HEK293 (cell line): ENCODE results near the gene KLHDC10.

Source experiments
- CTCF ChIA-PET: fragments of 350-600 bp; formaldehyde crosslinking; extraction: SDS; loops from one replicate; lab custom pipeline; 2021; ENCODE audit warnings: antibody characterized with exemption; lab: Yijun Ruan, JAX
- POLR2A ChIA-PET: fragments of 300-600 bp; formaldehyde crosslinking; extraction: SDS; loops from one replicate; lab custom pipeline; 2020; ENCODE audit warnings: antibody characterized with exemption, inconsistent platforms; lab: Yijun Ruan, JAX
- H3K27ac ChIP-seq: fragments of 200-500 bp; sonication (Bioruptor generic); 2 replicates; pipeline ENCODE4 v1.5.1; 2014; ENCODE audit warnings: low read depth, low read length, control low read depth, inconsistent platforms; ENCODE audit errors: extremely low read depth
- H3K36me3 ChIP-seq, 2 experiments: fragments of 200-500 bp in 1 of 2; sonication (Bioruptor generic) in 1 of 2; 1 replicate in 1 of 2; 2 replicates in 1 of 2; pipeline ENCODE4 v1.5.1; 2014 to 2017; ENCODE audit warnings: inconsistent platforms in 2 of 2, low read length in 2 of 2; ENCODE audit not compliant: control insufficient read depth in 2 of 2, insufficient read depth in 1 of 2
- H3K4me1 ChIP-seq: fragments of 200-500 bp; sonication (Bioruptor generic); 2 replicates; pipeline ENCODE4 v1.5.1; 2014; ENCODE audit warnings: mild to moderate bottlenecking, low read length, inconsistent platforms; ENCODE audit not compliant: control insufficient read depth, insufficient read depth
- H3K4me3 ChIP-seq: 2 replicates; pipeline ENCODE4 v1.5.1; 2011; ENCODE audit warnings: low read depth, mild to moderate bottlenecking, control low read depth, low read length, moderate library complexity
- H3K9me3 ChIP-seq: fragments of 200-500 bp; sonication (Bioruptor generic); 2 replicates; pipeline ENCODE4 v1.5.1; 2014; ENCODE audit warnings: low read depth, low read length, inconsistent platforms; ENCODE audit not compliant: control insufficient read depth, insufficient read depth
- GLIS1 ChIP-seq: fragments of 450-650 bp; formaldehyde crosslinking; IDR thresholded peaks from 2 replicates; pipeline ENCODE4 v1.5.1; 2016; ENCODE audit warnings: missing biosample characterization, missing genetic modification characterization
- PRDM1 ChIP-seq: fragments of 450-650 bp; formaldehyde crosslinking; IDR thresholded peaks from 2 replicates; pipeline ENCODE4; 2016; ENCODE audit warnings: missing biosample characterization, missing genetic modification characterization
- RBAK ChIP-seq: fragments of 450-650 bp; formaldehyde crosslinking; IDR thresholded peaks from 2 replicates; pipeline ENCODE4 v1.5.1; 2016; ENCODE audit warnings: missing biosample characterization, missing genetic modification characterization
- TCF7L2 ChIP-seq: IDR thresholded peaks from 2 replicates; pipeline ENCODE4 v1.6.1; 2011; ENCODE audit warnings: low read depth, mild to moderate bottlenecking, inconsistent platforms, low read length, moderate library complexity, borderline replicate concordance
- ZNF169 ChIP-seq: fragments of 450-650 bp; formaldehyde crosslinking; IDR thresholded peaks from 2 replicates; pipeline ENCODE4 v1.5.1; 2016; ENCODE audit warnings: missing biosample characterization, missing genetic modification characterization
- ZNF292 ChIP-seq: fragments of 450-650 bp; formaldehyde crosslinking; IDR thresholded peaks from 2 replicates; pipeline ENCODE4 v1.5.1; 2016; ENCODE audit warnings: low read depth, missing biosample characterization, missing genetic modification characterization, borderline replicate concordance
- ZNF529 ChIP-seq: fragments of 450-650 bp; formaldehyde crosslinking; IDR thresholded peaks from 2 replicates; pipeline ENCODE4 v1.5.1; 2017; ENCODE audit warnings: missing genetic modification characterization, missing biosample characterization; ENCODE audit not compliant: insufficient replicate concordance
- ZNF76 ChIP-seq: fragments of 450-650 bp; formaldehyde crosslinking; IDR thresholded peaks from 2 replicates; pipeline ENCODE4; 2016; ENCODE audit warnings: low read depth, missing biosample characterization, missing genetic modification characterization, borderline replicate concordance
- TF ChIP-seq, protein P1 (sequence below): fragments of 450-650 bp; formaldehyde crosslinking; conservative IDR thresholded peaks from 2 replicates; pipeline ENCODE4 v1.5.1; 2016; ENCODE audit warnings: low read depth, missing biosample characterization, missing genetic modification characterization
- TF ChIP-seq, protein P2 (sequence below): fragments of 450-650 bp; formaldehyde crosslinking; IDR thresholded peaks from 2 replicates; pipeline ENCODE4; 2016; ENCODE audit warnings: missing biosample characterization, missing genetic modification characterization
- TF ChIP-seq, protein P3 (sequence below): fragments of 450-650 bp; formaldehyde crosslinking; IDR thresholded peaks from 2 replicates; pipeline ENCODE4 v1.5.1; 2016; ENCODE audit warnings: missing biosample characterization, missing genetic modification characterization, low read depth
- TF ChIP-seq, protein P4 (sequence below): fragments of 450-650 bp; formaldehyde crosslinking; IDR thresholded peaks from 2 replicates; pipeline ENCODE4 v1.5.1; 2016; ENCODE audit warnings: missing biosample characterization, missing genetic modification characterization
- TF ChIP-seq, protein P5 (sequence below): fragments of 450-650 bp; formaldehyde crosslinking; IDR thresholded peaks from 2 replicates; pipeline ENCODE4 v1.5.1; 2016; ENCODE audit warnings: missing biosample characterization, missing genetic modification characterization
- TF ChIP-seq, protein P6 (sequence below): fragments of 450-650 bp; formaldehyde crosslinking; IDR thresholded peaks from 2 replicates; pipeline ENCODE4 v1.5.1; 2016; ENCODE audit warnings: missing biosample characterization, missing genetic modification characterization

KLHDC10 gene

DNA sequence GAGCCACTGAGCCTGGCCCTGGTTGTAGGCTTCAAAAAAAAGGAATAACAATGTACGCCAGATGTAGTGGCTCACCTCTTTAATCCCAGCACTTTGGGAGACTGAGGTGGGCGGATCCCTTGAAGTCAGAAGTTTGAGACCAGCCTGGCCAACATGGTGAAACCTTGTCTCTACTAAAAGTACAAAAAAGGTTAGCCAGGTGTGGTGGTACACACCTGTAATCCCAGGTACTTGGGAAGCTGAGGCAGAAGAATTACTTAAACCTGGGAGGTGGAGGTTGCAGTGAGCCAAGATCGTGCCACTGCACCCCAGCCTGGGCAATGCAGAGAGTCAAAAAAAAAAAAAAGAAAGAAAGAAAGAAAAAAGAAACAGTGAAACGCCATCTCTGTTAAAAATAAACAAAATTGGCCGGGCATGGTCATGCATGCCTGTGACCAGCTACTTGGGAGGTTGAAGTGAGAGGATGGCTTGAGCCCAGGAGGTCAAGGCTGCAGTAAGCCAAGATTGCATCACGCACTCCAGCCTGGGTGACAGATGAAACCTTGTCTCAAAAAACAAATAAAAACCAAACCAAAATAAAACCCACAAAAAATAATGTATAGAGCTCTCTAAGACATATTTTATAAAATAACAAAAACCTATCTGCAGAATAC is 4.7 kb upstream of the KLHDC10 start (continued):
- peak; percentile 63 for TF ChIP-seq GLIS1 (tag by site-specific recombination)
- TF ChIP-seq, protein P1, sequence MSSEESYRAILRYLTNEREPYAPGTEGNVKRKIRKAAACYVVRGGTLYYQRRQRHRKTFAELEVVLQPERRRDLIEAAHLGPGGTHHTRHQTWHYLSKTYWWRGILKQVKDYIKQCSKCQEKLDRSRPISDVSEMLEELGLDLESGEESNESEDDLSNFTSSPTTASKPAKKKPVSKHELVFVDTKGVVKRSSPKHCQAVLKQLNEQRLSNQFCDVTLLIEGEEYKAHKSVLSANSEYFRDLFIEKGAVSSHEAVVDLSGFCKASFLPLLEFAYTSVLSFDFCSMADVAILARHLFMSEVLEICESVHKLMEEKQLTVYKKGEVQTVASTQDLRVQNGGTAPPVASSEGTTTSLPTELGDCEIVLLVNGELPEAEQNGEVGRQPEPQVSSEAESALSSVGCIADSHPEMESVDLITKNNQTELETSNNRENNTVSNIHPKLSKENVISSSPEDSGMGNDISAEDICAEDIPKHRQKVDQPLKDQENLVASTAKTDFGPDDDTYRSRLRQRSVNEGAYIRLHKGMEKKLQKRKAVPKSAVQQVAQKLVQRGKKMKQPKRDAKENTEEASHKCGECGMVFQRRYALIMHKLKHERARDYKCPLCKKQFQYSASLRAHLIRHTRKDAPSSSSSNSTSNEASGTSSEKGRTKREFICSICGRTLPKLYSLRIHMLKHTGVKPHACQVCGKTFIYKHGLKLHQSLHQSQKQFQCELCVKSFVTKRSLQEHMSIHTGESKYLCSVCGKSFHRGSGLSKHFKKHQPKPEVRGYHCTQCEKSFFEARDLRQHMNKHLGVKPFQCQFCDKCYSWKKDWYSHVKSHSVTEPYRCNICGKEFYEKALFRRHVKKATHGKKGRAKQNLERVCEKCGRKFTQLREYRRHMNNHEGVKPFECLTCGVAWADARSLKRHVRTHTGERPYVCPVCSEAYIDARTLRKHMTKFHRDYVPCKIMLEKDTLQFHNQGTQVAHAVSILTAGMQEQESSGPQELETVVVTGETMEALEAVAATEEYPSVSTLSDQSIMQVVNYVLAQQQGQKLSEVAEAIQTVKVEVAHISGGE (tag by site-specific recombination): no peak
- no peak for TF ChIP-seq ZNF76 (tag by site-specific recombination)
- TF ChIP-seq ZNF169 (tag by site-specific recombination): no peak
- TF ChIP-seq, protein P2, sequence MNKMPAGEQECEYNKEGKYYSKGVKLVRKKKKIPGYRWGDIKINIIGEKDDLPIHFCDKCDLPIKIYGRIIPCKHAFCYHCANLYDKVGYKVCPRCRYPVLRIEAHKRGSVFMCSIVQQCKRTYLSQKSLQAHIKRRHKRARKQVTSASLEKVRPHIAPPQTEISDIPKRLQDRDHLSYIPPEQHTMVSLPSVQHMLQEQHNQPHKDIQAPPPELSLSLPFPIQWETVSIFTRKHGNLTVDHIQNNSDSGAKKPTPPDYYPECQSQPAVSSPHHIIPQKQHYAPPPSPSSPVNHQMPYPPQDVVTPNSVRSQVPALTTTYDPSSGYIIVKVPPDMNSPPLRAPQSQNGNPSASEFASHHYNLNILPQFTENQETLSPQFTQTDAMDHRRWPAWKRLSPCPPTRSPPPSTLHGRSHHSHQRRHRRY (tag by site-specific recombination): no peak
- TF ChIP-seq, protein P3, sequence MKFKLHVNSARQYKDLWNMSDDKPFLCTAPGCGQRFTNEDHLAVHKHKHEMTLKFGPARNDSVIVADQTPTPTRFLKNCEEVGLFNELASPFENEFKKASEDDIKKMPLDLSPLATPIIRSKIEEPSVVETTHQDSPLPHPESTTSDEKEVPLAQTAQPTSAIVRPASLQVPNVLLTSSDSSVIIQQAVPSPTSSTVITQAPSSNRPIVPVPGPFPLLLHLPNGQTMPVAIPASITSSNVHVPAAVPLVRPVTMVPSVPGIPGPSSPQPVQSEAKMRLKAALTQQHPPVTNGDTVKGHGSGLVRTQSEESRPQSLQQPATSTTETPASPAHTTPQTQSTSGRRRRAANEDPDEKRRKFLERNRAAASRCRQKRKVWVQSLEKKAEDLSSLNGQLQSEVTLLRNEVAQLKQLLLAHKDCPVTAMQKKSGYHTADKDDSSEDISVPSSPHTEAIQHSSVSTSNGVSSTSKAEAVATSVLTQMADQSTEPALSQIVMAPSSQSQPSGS (tag by site-specific recombination): no peak
- TF ChIP-seq, all 188 proteins: peak for 2

DNA sequence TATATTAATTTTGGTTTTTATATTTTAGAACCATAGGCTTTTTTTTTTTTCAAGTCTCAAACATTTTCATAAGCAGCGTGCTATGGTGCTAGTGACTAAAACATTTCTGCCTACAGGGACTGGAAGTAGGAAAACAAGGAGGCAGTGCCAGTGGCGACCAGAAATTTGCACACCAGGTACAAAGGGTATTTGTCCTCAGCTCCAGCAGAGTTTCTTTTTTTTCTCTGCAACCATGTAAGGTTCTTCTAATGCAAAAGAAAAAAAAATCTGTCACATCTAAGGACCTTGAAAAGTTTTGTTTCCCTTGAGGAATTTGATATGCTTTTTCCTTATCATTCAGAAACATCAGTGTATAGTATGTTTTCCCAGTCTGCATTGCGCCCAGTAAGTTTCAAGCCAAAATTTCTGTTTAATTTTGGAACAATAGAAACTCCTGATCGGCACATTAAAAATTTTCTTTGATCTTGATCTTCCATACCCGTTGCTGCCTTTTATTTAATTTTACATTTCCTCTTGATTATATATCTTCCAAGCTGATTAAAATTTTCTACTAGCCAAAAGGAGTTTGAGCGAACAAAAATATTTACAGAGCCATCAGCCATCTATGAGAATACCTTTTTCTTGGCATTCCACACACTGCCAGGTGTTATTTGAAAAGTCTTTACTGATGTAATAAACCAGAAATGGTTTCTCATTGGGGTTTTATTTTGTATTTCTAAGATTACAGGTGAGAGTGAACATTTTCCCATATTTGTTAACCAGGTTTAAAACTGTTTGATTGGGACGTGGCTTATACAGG is 956 bp upstream of the KLHDC10 start:
- no peak for TF ChIP-seq ZNF529 (tag by site-specific recombination)
- TF ChIP-seq, protein P4, sequence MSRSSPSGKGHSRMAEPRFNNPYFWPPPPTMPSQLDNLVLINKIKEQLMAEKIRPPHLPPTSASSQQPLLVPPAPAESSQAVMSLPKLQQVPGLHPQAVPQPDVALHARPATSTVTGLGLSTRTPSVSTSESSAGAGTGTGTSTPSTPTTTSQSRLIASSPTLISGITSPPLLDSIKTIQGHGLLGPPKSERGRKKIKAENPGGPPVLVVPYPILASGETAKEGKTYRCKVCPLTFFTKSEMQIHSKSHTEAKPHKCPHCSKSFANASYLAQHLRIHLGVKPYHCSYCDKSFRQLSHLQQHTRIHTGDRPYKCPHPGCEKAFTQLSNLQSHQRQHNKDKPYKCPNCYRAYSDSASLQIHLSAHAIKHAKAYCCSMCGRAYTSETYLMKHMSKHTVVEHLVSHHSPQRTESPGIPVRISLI (tag by site-specific recombination): 0 out of 2 replicates have a peak, but pooled peaks have one; percentile 13
- peak; percentile 50; the same call in 1 of the 2 replicates for TF ChIP-seq TCF7L2
- TF ChIP-seq, all 188 proteins: peak for 2
- POLR2A ChIA-PET: interaction anchor here (0.6 to 1.4 kb wide), 10 partner anchors 9 to 763 kb away, joined by 3 to 14 read pairs (median 3); partner anchors contain the start of genes KLF14 and TMEM209
- Histone ChIP-seq H3K4me1 (no peaks in the 10 kb centered on the region), H3K27ac (peak overlapping the region; percentile 68), H3K9me3 (no peaks in the 10 kb centered on the region), H3K36me3 (no peaks in the 10 kb centered on the region; a peak in 1 of 3 replicates), H3K4me3 (peak overlapping the region; percentile 81)
- CTCF ChIA-PET: interaction anchor here (0.6 to 1.1 kb wide), 4 partner anchors 16 to 257 kb away, joined by 3 to 4 read pairs (median 3); partner anchors contain the start of gene TMEM209

DNA sequence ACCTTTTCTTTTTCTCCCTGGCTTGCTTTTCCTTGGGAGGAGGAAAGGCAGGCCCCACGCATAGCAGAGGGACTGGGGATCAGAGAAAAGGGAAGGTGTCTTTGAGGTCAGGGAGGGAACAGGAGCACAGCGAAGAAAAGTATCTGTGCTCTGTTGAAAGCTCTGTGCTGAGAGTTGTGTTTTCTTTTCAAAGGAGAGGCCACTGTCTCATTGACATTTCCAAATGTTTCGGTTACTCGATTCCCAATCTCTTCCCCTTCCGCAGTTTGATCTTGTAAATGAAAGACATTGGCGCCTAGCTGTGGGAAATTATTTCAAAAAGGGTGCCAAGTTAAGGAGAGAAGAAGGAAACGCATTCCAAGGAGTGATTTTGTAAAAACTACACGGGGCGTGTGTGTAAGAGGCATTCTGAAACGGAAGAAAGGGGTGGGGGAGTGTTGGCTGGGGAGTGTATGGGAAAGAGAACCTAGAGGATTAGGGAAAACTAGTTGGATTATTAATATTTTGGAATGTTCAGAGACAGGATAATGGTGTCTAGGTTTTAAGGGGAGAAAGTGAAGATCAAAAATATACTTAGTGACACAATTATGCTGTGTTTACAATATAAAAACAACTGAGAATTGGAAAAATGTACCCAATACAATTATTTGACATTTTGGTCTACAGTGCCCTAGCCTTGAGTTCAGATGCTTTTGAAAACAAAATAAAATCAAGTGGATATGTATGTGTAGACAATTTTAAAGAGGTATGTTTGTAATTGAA is 708 bp downstream of the KLHDC10 start:
- Histone ChIP-seq H3K4me1 (peaks cover 4% of the 10 kb centered on the region; the same call in 1 of the 2 replicates), H3K9me3 (no peaks in the 10 kb centered on the region), H3K36me3 (no peaks in the 10 kb centered on the region; a peak in 1 of 3 replicates), H3K27ac (no peak overlapping the region; the same call in 1 of the 2 replicates), H3K4me3 (peak overlapping the region; percentile 90)
- POLR2A ChIA-PET: interaction anchor here (0.6 to 1.4 kb wide), 7 partner anchors 10 to 597 kb away, joined by 3 to 14 read pairs (median 5); partner anchors contain the start of gene TMEM209
- CTCF ChIA-PET: interaction anchor here (0.6 to 4.1 kb wide), 21 partner anchors 10 to 761 kb away, joined by 3 to 24 read pairs (median 3); partner anchors contain the start of gene TMEM209
- TF ChIP-seq, protein P5, sequence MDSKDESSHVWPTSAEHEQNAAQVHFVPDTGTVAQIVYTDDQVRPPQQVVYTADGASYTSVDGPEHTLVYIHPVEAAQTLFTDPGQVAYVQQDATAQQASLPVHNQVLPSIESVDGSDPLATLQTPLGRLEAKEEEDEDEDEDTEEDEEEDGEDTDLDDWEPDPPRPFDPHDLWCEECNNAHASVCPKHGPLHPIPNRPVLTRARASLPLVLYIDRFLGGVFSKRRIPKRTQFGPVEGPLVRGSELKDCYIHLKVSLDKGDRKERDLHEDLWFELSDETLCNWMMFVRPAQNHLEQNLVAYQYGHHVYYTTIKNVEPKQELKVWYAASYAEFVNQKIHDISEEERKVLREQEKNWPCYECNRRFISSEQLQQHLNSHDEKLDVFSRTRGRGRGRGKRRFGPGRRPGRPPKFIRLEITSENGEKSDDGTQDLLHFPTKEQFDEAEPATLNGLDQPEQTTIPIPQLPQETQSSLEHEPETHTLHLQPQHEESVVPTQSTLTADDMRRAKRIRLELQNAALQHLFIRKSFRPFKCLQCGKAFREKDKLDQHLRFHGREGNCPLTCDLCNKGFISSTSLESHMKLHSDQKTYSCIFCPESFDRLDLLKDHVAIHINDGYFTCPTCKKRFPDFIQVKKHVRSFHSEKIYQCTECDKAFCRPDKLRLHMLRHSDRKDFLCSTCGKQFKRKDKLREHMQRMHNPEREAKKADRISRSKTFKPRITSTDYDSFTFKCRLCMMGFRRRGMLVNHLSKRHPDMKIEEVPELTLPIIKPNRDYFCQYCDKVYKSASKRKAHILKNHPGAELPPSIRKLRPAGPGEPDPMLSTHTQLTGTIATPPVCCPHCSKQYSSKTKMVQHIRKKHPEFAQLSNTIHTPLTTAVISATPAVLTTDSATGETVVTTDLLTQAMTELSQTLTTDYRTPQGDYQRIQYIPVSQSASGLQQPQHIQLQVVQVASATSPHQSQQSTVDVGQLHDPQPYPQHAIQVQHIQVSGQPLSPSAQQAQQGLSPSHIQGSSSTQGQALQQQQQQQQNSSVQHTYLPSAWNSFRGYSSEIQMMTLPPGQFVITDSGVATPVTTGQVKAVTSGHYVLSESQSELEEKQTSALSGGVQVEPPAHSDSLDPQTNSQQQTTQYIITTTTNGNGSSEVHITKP (tag by site-specific recombination): no peak
- TF ChIP-seq PRDM1 (tag by site-specific recombination) (peak; percentile 90), RBAK (tag by site-specific recombination) (no peak), ZNF292 (tag by site-specific recombination) (no peak), ZNF169 (tag by site-specific recombination) (no peak)
- TF ChIP-seq, protein P6, sequence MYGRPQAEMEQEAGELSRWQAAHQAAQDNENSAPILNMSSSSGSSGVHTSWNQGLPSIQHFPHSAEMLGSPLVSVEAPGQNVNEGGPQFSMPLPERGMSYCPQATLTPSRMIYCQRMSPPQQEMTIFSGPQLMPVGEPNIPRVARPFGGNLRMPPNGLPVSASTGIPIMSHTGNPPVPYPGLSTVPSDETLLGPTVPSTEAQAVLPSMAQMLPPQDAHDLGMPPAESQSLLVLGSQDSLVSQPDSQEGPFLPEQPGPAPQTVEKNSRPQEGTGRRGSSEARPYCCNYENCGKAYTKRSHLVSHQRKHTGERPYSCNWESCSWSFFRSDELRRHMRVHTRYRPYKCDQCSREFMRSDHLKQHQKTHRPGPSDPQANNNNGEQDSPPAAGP (tag by site-specific recombination): no peak
